K562 (cell line): ENCODE measurements around the gene SLC7A8. TPM values are rescaled to one million over a fixed set of nuclear protein-coding genes. Genes with fewer than 3 reads are reported as not detected.
A peak's percentile ranks its signal among the peaks of the same experiment; 100 is the strongest.

Experiments
- CHAMP1 ChIP-seq: fragments of 450-650 bp; IDR thresholded peaks from 2 replicates; pipeline ENCODE4 v1.6.1; 2016; ENCODE audit warnings: mild to moderate bottlenecking
- DACH1 ChIP-seq: fragments of 450-650 bp; IDR thresholded peaks from 2 replicates; pipeline ENCODE4 v1.6.1; 2018; ENCODE audit not compliant: partially characterized antibody
- DEAF1 ChIP-seq: fragments of 450-650 bp; formaldehyde crosslinking; IDR thresholded peaks from 2 replicates; pipeline ENCODE4 v1.4.0; 2020; ENCODE audit warnings: mild to moderate bottlenecking, moderate library complexity
- ELF4 ChIP-seq: fragments of 450-650 bp; formaldehyde crosslinking; IDR thresholded peaks from 2 replicates; pipeline ENCODE4 v1.4.0; 2022; ENCODE audit warnings: missing genetic modification characterization
- ERF ChIP-seq: fragments of 450-650 bp; formaldehyde crosslinking; IDR thresholded peaks from 2 replicates; pipeline ENCODE4 v1.4.0; 2020; ENCODE audit warnings: mild to moderate bottlenecking, mixed read lengths
- NFE2L1 ChIP-seq: fragments of 450-650 bp; IDR thresholded peaks from 2 replicates; pipeline ENCODE4 v1.6.1; 2016; ENCODE audit warnings: missing genetic modification characterization, low read depth, mild to moderate bottlenecking, missing compliant biosample characterization, moderate library complexity, borderline replicate concordance
- NR2F6 ChIP-seq: fragments of 450-650 bp; formaldehyde crosslinking; IDR thresholded peaks from 2 replicates; pipeline ENCODE4 v1.4.0; 2020; ENCODE audit warnings: mild to moderate bottlenecking
- PRPF4 ChIP-seq: fragments of 200-400 bp; formaldehyde crosslinking; IDR thresholded peaks from one replicate; pipeline ENCODE4 v1.6.1; 2017; ENCODE audit warnings: low read length, low read depth, mild to moderate bottlenecking; ENCODE audit not compliant: insufficient read depth, poor library complexity, severe bottlenecking
- RAD51 ChIP-seq: fragments of 450-650 bp; IDR thresholded peaks from 2 replicates; pipeline ENCODE4 v1.7.1; 2016; ENCODE audit warnings: low read depth, mild to moderate bottlenecking, borderline replicate concordance
- SIRT6 ChIP-seq: IDR thresholded peaks from one replicate; pipeline ENCODE4 v1.6.1; 2012; ENCODE audit warnings: low read depth, mild to moderate bottlenecking, control low read depth, inconsistent platforms, low read length, moderate library complexity
- SRF ChIP-seq, 2 experiments: fragments of 250-450, 450-650 bp in 1 of 2; sonication (Bioruptor Pico) in 1 of 2; sonication (generic) in 1 of 2; formaldehyde crosslinking; IDR thresholded peaks; 2 replicates each; pipeline versions ENCODE4 v1.5.0 to v1.5.1; 2020 to 2022; ENCODE audit warnings: mild to moderate bottlenecking in 1 of 2, missing genetic modification reagents in 1 of 2
- ZNF253 ChIP-seq: fragments of 250-450 bp; sonication (Bioruptor Pico); conservative IDR thresholded peaks from 2 replicates; pipeline ENCODE4 v1.6.1; 2021; ENCODE audit warnings: mild to moderate bottlenecking
- polyA plus RNA-seq, 8 experiments: library from polyadenylated mRNA; depleted of rRNA in 4 of 8; stranded (reverse) in 5 of 8; unstranded in 3 of 8; fragments of >200 nt; fragmentation: Nextera tagmentation in 2 of 8; fragmentation: Illumina TruSeq in 1 of 8; extraction: Ambion mirVana in 2 of 8; extraction: Trizol in 1 of 8; gene quantifications; 2 replicates each; pipeline versions ENCODE4 v1.2.1 to v1.2.3, GENCODE V29; 2011 to 2014; ENCODE audit warnings: inconsistent platforms in 1 of 8, missing spikeins in 1 of 8
- total RNA-seq, 7 experiments: library from RNA; depleted of rRNA in 6 of 7; stranded (reverse); fragments of >200 nt in 6 of 7; fragmentation: Illumina TruSeq in 2 of 7; extraction: Trizol in 2 of 7; gene quantifications; 2 replicates each; pipeline versions ENCODE4 v1.2.1 to v1.2.3, GENCODE V29; 2011 to 2021; ENCODE audit warnings: low replicate concordance in 1 of 7

The SLC7A8 gene
- total and polyA plus RNA-seq, 9 of the 15 experiments (the other 6 are each of a cell fraction or from before 2014, with no cell fraction given): 2.0 to 33.0 (median 6.0) TPM

- TF ChIP-seq CHAMP1 (peak; percentile 94), ELF4 (CRISPR knock-in tag) (peak; percentile 87), RAD51 (peak; percentile 75; the same call in 1 of the 2 replicates), PRPF4 (no peak), DACH1 (peak; percentile 91), ERF (CRISPR knock-in tag) (0 out of 2 replicates have a peak, but pooled peaks have one; percentile 28), NR2F6 (CRISPR knock-in tag) (peak; percentile 43; the same call in 1 of the 2 replicates), SIRT6 (no peak), ZNF253 (CRISPR knock-in tag) (no peak), DEAF1 (no peak), SRF (CRISPR knock-in tag; IDR thresholded peaks at IDR 0.05) (0 out of 4 replicates have a peak, but pooled peaks of 1 of the 2 experiments have one; percentile 30), NFE2L1 (tag) (no peak)
These were observed 37.0 kb downstream of the SLC7A8 start (continued) for GRCh38 chr14:23146351-23146910.
